OCI-LY1 (cell line): ENCODE results near the gene MPPED2.

Experiments
- CTCF ChIP-seq: fragments of 200-600 bp; sonication (generic), shearing (Covaris generic); IDR thresholded peaks from 2 replicates; pipeline ENCODE4 v1.5.1; 2017; ENCODE audit warnings: mild to moderate bottlenecking, antibody characterized with exemption, low read length, moderate library complexity, mixed read lengths
- EZH2 ChIP-seq: fragments of 200-600 bp; sonication (generic), shearing (Covaris generic); IDR thresholded peaks from 2 replicates; pipeline ENCODE4 v1.8.0; 2017; ENCODE audit warnings: borderline replicate concordance, mixed run types, mild to moderate bottlenecking, antibody characterized with exemption, low read length, moderate library complexity, mixed read lengths

- TF ChIP-seq CTCF, result no peak
- no peak for TF ChIP-seq EZH2
Observed at GRCh38 chr11:30573951-30574350, 12.2 kb downstream of the MPPED2 start.
